ENCODE data around the gene SUMF1. TPM values are rescaled to one million over a fixed set of nuclear protein-coding genes. Genes with fewer than 3 reads are reported as not detected.
"Not testable (repeated sequence)": the region's sequence is repeated elsewhere in the genome, so short reads cannot be mapped to it uniquely, and the experiment has no call there.

SUMF1 gene
- total RNA-seq, 1 experiment from 2014 or later = 26.6 TPM

GRCh38 chr3:4458961-4459360 lies 8.1 kb downstream of the SUMF1 start:
- RAD21 ChIA-PET (ENCODE audit: low non-redundant PET in 1 of 2, low total read pairs in 2 of 2, uncharacterized antibody in 2 of 2, unreplicated experiment in 2 of 2) = no interaction called here
- H3K9me3 ChIP-seq (ENCODE audit: control insufficient read depth in 1 of 2, insufficient read depth in 1 of 2, low read depth in 1 of 2, low read length in 2 of 2) = no peaks in the 10 kb centered on the region
- H3K4me2 ChIP-seq (ENCODE audit: low read length) = no peak overlapping the region
- H3K27ac ChIP-seq (ENCODE audit: low read depth, low read length) = no peak overlapping the region
- no peaks in the 10 kb centered on the region for H3K79me2 ChIP-seq (ENCODE audit: insufficient read depth, low read length)
- no peak for TF ChIP-seq FOSL1 (IDR thresholded peaks at IDR 0.05; ENCODE audit: low read depth)
- no peak for TF ChIP-seq YY1 (IDR thresholded peaks at IDR 0.05; ENCODE audit: extremely low read depth, insufficient replicate concordance, low read depth, low read length)
- TF ChIP-seq ZNF274 (IDR thresholded peaks at IDR 0.05; ENCODE audit: low read depth, low read length) = no peak
- TF ChIP-seq EGR1 (IDR thresholded peaks at IDR 0.05; ENCODE audit: low read depth) = no peak
- no peak for TF ChIP-seq RAD21 (IDR thresholded peaks at IDR 0.05; ENCODE audit: low read depth)
- no TSS peak for BruUV-seq (replicated peaks)
- no peaks in the 10 kb centered on the region for H3K36me3 ChIP-seq (ENCODE audit: control insufficient read depth in 1 of 2, insufficient read depth in 2 of 2, low read length in 2 of 2)
- POLR2A ChIA-PET = no interaction called here
- DNase-seq (ENCODE audit: low read depth, low spot score) = no peak
- H3K4me1 ChIP-seq (ENCODE audit: control insufficient read depth in 1 of 2, insufficient read depth in 2 of 2, low read length in 2 of 2) = no peaks in the 10 kb centered on the region
- no peaks in the 10 kb centered on the region for H3K9me2 ChIP-seq (ENCODE audit: insufficient read depth)
- intact Hi-C loops (cut with micrococcal nuclease) = no loop called here
- no peak overlapping the region for H3K4me3 ChIP-seq (replicated peaks in 1 of 2; ENCODE audit: low read depth in 1 of 2, low read length in 2 of 2)
- H3K27me3 ChIP-seq (ENCODE audit: insufficient read depth, low read length) = no peaks in the 10 kb centered on the region
- ATAC-seq = no peak
- no peak overlapping the region for H3K9ac ChIP-seq (ENCODE audit: low read length)
- H2AFZ ChIP-seq (ENCODE audit: low read depth, low read length, poor library complexity, severe bottlenecking) = no peak overlapping the region
- no peaks in the 10 kb centered on the region for H4K20me1 ChIP-seq (ENCODE audit: insufficient read depth)
- CTCF ChIA-PET = no interaction called here

GRCh38 chr3:4456780-4457179 lies 10.3 kb downstream of the SUMF1 start:
- BruUV-seq (replicated peaks); H3K9me2 ChIP-seq (ENCODE audit: insufficient read depth); intact Hi-C loops (cut with micrococcal nuclease); ATAC-seq; H2AFZ ChIP-seq (ENCODE audit: low read depth, low read length, poor library complexity, severe bottlenecking); H4K20me1 ChIP-seq (ENCODE audit: insufficient read depth); CTCF ChIA-PET; POLR2A ChIA-PET; DNase-seq (ENCODE audit: low read depth, low spot score); H3K36me3 ChIP-seq (ENCODE audit: control insufficient read depth in 1 of 2, insufficient read depth in 2 of 2, low read length in 2 of 2); H3K4me2 ChIP-seq (ENCODE audit: low read length); H3K4me3 ChIP-seq (replicated peaks in 1 of 2; ENCODE audit: low read depth in 1 of 2, low read length in 2 of 2); H3K27ac ChIP-seq (ENCODE audit: low read depth, low read length); H3K4me1 ChIP-seq (ENCODE audit: control insufficient read depth in 1 of 2, insufficient read depth in 2 of 2, low read length in 2 of 2); H3K27me3 ChIP-seq (ENCODE audit: insufficient read depth, low read length); H3K9me3 ChIP-seq (ENCODE audit: control insufficient read depth in 1 of 2, insufficient read depth in 1 of 2, low read depth in 1 of 2, low read length in 2 of 2); RAD21 ChIA-PET (ENCODE audit: low non-redundant PET in 1 of 2, low total read pairs in 2 of 2, uncharacterized antibody in 2 of 2, unreplicated experiment in 2 of 2); H3K79me2 ChIP-seq (ENCODE audit: insufficient read depth, low read length); H3K9ac ChIP-seq (ENCODE audit: low read length): not testable (repeated sequence)
